Mesenteric fat pad (tissue), 1 donor: ENCODE measurements around the gene CXCL12. TPM values are rescaled to one million over a fixed set of nuclear protein-coding genes. Genes with fewer than 3 reads are reported as not detected.

ENCODE experiments used
- DNase-seq: peaks from one replicate; pipeline ENCODE4 v3.0.0-alpha.2; 2020; ENCODE audit warnings: low spot score
- total RNA-seq: library from RNA; stranded (reverse); fragmentation: NEBNext Ultra II Directional; extraction: Animal tissue kit (Norgen Biotek cat#: 25700); gene quantifications from one replicate; pipeline ENCODE4 v1.2.1, GENCODE V29; 2021
- donor health status: DM: yes; HTN: yes; CAD: no.

Gene CXCL12
- total RNA-seq, 1 donor from 2014 or later = 347 TPM

DNA sequence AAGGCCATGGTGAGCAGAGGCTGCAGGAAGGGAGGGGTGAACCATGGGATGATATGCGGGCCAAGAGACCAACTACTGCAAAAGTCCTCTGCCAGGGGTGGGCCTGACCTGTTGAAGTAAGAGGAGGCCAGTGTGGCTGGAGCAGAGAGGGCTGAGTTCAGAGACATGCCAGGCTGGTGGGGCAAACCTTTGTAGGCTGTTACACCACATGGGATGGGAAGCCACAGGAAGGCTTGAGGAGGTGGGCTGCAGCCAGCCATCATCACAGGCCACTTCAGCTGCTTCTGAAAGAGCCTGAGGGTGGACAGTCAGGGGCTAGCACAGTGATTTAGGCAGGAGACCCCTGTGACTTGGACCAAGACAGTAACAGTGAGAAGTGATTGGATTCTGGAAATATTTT is 20.3 kb downstream of the CXCL12 start:
- DNase-seq = no peak

DNA sequence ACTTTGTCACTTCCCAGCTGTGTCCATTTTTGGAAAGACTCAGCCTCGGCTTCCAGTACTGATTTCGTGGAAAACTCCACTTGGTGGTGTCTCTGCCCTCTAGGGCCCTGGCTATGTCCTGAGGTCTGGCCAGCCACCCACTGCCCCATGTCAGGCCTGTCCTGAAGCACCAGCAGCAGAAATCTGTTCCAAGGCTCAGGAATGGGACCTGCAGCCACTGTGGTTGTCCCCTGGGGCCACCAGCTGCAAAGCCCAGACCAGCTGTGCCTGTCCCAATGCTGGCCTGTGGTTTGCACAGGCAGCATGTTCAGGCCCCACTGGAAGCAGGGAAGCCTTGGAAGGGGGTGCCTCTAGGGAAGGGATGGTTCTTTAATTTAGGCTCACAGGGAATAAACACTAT is 21.2 kb downstream of the CXCL12 start:
- no peak for DNase-seq

DNA sequence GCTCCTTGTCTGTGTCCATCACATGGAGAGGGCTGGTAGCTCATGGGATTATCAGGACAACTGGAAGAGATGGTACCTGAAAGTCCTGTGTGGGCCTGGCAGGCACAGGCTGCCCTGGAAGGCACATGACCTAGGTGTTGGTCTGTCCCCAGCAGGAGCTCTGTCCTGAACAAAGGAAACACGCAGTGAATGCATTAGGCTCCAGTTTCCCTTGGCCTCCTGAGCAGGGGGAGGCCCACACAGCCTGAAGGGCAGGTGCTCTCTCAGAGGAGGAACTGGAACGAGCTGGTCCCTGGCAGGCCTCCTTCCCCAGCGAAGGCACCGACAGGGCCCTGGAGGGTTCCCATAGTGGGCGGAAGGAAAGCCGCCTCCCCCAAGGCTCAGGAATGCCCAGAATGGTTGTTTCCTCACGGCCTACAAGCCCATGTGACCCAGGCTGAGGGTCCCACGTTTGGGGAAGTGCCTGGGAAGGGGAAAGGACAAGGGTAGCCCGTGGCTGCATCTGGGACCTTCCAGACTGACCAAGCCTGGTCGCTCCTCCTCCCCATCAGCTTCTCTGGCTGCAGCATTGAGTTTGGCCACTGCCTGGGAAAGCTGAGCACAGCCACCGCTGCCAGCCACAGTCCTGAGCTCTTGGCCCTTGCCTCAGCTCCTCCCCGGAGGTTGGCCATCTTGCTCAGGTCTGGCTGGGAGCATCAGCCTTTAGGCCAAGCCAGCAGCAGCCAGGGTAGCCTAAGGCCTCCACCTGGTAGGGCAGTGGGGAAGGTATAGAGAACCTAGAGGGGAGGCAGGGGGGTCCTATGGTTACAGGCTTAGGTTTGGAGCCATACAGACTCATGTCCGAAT is 21.8 kb downstream of the CXCL12 start:
- DNase-seq = no peak

- DNase-seq = no peak
These were observed 23.8 kb downstream of the CXCL12 start for GRCh38 chr10:44361109-44361508.

DNA sequence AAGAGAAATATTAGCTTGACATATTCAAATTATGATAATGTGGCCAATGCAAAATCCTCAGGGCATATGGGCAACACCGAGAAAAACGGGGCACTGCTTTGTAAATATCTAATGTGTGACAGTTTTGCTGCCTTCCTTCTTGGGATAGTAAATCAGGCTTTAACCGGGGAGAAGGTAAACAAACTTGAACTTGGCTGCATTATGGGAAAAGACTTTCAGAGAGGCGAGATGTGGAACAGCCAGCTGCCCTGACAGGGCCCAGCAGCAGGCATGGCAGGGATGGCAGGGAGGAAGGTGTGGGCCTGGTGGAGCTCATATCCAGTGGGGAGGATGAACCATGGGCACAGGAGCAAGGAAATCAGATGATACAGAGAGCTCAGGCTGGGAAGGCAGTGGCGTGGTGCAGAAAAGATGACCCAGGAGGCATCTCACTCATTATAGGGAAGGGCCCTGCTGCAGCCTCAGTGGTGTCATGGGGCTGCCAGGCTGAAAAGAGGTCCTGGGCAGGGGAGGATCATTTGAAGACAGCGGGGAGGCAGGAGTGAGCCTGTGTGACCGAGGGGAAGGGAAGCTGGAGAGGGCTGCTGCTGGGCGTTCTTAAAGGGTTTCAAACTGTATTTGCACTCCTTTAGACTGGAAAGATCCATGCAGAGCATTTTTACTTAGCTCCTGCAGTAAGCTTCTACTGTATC is 26.7 kb downstream of the CXCL12 start:
- DNase-seq = no peak

DNA sequence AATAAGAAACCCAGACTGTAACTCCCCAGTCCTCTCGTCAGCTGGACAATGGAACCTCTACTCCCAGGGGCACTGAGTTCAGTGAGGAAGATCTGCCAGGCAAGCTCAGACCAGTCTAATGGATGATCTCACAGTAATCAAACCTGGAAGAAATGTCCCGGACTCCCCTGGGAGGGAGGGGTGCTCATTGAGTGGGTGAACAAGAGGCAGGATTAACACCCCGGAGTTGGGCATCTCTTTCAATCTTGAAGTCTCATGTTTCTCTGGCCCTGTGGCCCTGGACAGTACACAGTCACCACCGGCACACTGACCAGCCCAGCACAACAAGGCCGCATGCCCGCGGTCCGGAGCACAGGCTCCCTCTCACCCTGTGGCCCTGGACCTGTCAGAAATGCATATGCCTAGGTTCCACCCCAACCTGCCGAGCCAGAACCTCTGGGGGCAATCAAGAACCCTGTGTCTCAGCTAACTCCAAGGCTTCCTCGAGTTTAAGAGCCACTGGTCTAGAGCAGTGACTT is 27.8 kb downstream of the CXCL12 start:
- no peak for DNase-seq

GRCh38 chr10:44356139-44357022 is 28.5 kb downstream of the CXCL12 start:
- DNase-seq = no peak

GRCh38 chr10:44355630-44356029 is 29.3 kb downstream of the CXCL12 start:
- no peak for DNase-seq

GRCh38 chr10:44354771-44355170 is 30.1 kb downstream of the CXCL12 start:
- peak; percentile 33 for DNase-seq

- peak; percentile 85 for DNase-seq
These were observed 31.2 kb downstream of the CXCL12 start for GRCh38 chr10:44353721-44354120.

- DNase-seq = no peak
These were observed 31.8 kb downstream of the CXCL12 start for GRCh38 chr10:44353128-44353390.

GRCh38 chr10:44352316-44353127 is 32.4 kb downstream of the CXCL12 start:
- DNase-seq = peak; percentile 68

- DNase-seq = no peak
These were observed 36.4 kb downstream of the CXCL12 start for GRCh38 chr10:44348496-44348895.

- DNase-seq = no peak
These were observed 37.1 kb downstream of the CXCL12 start for GRCh38 chr10:44347609-44348400.

DNA sequence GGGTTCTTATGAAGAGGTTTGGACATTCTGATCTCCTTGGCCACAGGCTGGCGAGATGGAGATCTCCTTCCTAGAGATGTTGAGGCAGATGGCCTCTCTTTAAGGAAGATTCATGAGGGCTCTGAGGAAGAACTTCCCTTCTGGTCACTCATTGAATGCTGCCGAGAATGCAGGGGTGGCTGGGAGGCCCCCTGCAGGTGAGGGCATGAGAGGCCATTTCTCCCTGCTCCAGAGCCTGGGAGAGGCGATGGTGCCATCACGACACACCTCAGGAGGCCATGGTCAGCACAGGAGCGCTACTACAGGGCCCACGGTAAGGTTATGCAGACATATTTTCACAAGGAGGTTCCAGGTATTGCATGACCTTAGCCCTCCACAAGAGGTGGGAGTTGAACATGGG is 40.2 kb downstream of the CXCL12 start:
- DNase-seq = no peak

GRCh38 chr10:44343843-44344242 is 41.1 kb downstream of the CXCL12 start:
- no peak for DNase-seq

- no peak for DNase-seq
These were observed 43.0 kb downstream of the CXCL12 start for GRCh38 chr10:44341886-44342285.

DNA sequence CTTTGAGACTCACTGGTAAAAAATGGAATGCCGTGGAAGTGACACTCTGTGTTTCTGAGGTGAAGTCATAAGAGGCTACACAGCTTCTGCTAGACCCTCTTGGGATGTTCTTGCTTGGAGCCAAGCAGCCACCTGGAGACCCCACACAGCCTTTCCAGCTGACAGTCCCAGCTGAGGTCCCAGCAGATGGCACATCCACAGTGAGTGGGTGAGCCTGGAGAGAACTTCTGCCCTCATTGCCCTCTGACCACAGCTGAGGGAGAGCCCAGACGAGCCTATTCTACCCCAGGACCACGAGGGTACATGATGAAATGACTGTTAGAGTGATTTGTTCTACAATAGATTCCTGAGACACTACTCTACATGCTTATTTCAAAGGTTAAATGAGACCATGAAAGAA is 44.3 kb downstream of the CXCL12 start:
- DNase-seq = no peak

DNA sequence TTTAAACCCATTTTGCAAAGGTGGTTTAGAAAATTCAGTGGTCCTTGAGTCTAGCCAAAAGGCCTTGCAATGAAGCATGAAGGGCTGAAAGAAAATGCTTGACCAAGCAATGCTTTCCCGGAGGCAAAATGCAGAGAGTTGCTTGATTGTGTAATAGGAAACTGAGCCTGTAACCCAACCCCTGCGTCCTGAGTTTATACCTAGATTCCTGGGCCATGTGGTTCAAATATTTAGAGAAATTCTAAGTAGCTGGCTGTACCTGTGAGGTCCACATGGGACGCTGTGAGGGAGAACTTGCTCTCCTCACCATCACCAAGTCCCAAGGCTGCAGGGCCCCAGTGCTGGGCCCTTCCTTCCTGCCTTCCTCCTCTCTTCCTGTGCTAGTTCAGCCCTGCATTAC is 45.7 kb downstream of the CXCL12 start:
- no peak for DNase-seq

- no peak for DNase-seq
These were observed 47.8 kb downstream of the CXCL12 start for GRCh38 chr10:44337081-44337480.
